Stimulated activated CD4-positive, alpha-beta T cell treated with anti-CD3 and anti-CD28 coated beads, Interleukin-1b, Interleukin-23, amount 100 ng/mL, for 4 hours (primary cell): ENCODE measurements around the gene CLEC18C.
"Not testable (repeated sequence)": the region's sequence is repeated elsewhere in the genome, so short reads cannot be mapped to it uniquely, and the experiment has no call there.

Experiments
- DNase-seq, 2 donors: peaks; one replicate each; pipeline ENCODE4 v3.0.0-alpha.2; 2020; ENCODE audit warnings: low read depth in 2 of 2

CLEC18C gene

DNA sequence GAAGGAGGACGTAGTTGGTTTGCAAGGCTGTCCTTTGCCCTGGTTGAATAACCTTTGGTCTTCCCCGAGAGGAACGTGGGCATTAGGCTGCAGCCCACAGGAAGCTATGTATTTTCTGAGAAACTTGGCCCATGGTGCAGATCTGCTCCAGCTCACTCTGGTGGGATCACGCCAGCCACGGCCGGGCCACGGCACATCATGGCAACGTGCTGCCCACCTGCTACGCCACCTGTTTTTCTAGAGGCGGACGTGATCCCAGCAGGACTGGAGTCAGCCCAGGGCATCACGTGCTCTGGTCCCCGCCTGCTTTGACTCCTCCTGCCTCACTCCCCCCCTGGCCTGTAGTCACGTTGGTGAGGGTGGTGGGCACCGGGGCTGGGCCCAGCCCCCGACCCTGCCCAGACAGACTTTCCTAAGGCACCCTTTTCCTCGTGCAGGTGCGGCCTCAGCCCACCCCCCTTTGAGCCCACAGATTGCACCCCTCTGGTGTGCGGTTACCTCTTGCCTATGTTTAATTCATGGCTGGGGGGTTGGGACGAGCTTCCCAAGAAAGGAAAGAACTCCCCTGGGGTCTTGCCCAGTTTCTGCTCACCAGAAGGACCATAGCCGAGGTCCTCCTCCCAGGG lies at the start of gene CLEC18C:
Gene CLEC18C (plus strand): TSS at position 576 of the 626 bp plus-strand sequence. CDS start 492 bp downstream, outside the sequence.
- DNase-seq, result not testable (repeated sequence)

DNA sequence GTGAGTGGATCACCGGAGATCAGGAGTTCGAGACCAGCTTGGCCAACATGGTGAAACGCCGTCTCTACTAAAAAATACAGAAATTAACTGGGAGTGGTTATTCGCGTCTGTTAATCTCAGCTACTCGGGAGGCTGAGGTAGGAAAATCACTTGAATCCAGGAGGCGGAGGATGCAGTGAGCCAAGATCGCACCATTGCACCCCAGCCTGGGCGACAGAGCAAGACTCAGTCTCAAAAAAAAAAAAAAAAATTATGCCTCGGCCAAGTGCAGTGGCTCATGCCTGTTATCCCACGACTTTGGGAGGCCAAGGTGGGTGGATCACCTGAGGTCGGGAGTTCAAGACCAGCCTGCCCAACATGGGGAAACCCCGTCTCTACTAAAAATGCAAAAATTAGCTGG lies 49.8 kb upstream of the CLEC18C start:
- DNase-seq, result not testable (repeated sequence)

DNA sequence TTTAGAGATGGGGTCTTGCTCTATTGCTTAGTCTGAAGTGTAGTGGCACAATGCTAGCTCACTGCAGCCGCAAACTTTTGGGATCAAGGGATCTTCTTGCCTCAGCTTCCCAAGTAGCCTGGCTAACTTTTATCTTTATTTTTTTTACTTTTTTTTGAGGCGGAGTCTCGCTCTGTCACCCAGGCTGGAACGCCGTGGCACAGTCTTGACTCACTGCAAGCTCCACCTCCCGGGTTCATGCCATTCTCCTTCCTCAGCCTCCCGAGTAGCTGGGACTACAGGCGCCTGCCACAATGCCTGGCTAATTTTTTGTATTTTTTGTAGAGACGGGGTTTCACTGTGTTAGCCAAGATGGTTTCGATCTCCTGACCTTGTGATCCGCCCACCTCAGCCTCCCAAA lies 47.4 kb upstream of the CLEC18C start:
- not testable (repeated sequence) for DNase-seq

DNA sequence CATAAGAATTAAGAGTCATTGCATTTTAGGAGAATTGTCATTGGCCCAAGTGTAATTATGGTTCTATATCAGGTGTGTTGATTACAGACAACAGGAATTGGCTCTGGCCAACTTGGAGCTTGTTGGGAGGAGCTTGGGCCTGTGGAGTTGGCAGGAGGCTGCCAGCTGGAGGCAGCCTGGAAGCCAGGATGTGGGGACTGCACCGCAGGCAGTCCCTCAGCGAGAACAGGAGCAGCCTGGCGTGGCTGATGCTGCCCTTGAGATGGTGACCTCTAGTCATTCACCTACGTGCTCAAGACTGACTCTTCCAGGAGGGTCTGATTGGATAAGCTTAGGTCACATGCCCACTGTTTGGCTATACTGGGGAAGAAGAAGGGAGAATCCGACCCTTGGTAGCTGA lies 45.9 kb upstream of the CLEC18C start:
- not testable (repeated sequence) for DNase-seq

DNA sequence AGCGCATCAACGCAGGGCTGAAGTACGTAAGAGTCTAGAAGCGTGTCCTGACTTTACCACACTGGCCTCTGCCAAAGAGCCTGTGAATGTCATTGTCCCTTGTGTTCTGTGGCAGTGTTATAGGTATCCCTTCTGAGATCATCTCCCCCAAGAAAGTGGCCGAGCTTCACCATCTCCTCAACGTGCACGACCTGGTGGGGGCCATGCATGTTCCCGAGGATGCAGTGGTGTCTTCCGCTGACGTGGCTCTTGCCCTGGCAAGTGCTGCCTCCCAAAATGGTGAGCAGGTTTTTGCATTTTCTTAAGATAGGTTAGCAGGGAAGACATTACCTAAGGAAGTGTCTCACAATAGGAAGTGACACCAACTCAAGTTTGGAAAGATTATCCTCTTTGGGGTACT lies 44.7 kb upstream of the CLEC18C start:
- not testable (repeated sequence) for DNase-seq

DNA sequence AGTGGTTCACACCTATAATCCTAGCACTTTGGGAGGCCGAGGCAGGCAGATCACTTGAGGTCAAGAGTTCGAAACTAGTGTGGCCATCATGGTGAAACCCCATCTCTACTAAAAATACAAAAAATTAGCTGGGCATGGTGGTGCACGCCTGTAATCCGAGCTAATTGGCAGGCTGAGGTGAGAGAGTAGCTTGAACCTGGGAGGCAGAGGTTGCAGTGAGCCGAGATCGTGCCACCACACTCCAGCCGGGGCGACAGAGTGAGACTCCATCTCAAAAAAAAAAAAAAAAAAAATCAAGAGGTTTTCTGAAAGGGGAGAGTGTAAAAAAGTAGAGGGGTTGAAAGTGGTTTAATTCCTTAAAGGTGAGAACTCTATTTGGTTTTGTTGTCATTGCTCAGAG lies 37.8 kb upstream of the CLEC18C start:
- not testable (repeated sequence) for DNase-seq

DNA sequence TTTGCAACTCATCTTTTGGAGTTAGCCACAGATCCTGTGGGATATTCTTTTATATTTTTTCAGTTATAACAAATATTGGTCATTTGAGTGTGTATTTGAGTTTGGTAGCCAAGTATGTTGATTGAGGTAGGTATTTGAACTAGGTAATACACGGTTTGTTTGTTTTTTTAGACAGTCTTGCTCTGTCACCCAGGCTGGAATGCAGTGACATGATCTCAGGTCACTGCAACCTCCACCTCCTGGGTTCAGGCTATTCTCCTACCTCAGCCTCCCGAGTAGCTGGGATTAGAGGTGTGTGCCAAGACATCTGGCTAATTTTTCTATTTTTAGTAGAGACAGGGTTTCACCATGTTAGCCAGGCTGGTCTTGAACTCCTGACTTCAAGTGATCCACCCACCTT lies 37.0 kb upstream of the CLEC18C start:
- DNase-seq, result not testable (repeated sequence)

DNA sequence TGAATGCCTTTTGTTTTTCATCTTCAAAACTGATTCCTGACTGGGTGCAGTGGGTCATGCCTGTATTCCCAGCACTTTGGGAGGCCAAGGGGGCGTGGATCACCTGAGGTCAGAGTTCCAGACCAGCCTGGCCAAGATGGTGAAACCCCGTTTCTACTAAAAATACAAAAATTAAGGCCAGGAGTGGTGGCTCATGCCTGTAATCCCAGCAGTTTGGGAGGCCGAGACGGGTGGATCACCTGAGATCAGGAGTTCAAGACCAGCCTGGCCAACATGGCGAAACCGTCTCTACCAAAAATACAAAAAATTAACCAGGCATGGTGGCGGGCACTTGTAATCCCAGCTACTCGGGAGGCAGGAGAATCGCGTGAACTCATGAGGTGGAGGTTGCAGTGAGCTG lies 30.8 kb upstream of the CLEC18C start:
- not testable (repeated sequence) for DNase-seq

DNA sequence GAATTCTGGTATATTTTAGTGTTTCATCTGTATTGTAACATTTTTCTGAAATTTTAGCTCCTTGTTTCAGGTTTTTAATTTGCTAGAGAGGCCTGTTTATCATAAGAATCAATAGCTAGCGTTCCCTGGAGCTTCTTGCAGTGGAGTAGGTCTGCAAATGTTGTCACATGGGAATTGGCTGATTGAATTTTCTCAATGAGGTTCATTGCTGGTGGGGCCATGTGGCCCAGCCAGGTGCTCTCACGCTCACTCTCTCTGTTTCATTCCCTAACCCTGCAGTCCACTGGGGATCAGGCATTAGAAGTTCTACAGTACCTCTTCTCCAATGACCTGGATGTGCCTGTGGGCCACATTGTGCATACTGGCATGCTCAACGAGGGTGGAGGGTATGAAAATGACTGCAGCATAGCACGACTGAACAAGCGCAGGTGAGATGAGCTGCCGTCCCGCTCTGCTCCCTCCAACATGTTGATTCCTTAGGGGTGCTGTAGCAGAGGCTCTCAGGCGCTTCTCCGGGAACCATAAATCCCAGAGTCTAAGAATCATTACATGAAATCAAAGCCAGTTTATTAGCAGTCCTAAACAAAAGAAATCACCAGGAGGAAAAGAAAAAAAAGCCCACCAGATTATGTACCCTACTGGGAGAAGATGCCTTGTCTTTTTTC lies 30.2 kb upstream of the CLEC18C start:
- not testable (repeated sequence) for DNase-seq

DNA sequence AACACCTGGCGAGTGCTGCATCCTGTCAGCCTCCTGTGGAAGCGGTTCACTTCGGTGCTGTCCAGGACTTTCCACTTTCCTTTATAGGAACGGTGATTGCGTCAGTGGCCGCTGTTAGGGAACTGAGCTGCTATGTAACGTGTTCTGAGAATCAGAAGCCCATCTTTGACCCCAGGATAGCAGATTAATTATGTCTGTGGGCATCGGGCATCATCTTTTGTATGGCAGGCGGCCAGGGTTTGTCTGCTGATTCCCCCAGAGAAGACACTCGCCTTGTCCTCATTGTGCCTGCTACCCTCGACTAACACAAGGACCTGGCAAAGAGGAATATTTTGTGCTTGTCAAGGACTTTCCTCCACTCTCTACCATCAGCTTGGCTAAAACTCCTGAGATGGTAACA lies 25.7 kb upstream of the CLEC18C start:
- DNase-seq, result not testable (repeated sequence)

DNA sequence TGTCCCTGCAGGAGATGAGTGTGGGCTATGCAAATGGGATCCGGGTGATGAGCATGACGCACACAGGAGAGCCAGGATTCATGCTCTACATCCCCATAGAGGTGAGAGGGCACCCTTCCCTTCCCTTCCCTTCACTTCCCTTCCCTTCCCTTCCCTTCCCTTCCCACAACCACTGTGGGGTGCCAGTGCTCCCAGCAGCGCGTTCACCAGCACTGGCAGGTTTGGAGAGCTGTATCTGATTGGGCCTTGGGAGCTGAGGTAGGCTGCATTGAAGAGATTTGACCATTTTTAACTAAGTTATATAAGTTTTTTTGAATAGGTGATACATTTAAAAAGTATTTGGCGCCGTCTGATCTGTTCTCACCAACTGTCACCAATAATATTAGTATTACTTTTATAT lies 25.1 kb upstream of the CLEC18C start:
- DNase-seq, result not testable (repeated sequence)

DNA sequence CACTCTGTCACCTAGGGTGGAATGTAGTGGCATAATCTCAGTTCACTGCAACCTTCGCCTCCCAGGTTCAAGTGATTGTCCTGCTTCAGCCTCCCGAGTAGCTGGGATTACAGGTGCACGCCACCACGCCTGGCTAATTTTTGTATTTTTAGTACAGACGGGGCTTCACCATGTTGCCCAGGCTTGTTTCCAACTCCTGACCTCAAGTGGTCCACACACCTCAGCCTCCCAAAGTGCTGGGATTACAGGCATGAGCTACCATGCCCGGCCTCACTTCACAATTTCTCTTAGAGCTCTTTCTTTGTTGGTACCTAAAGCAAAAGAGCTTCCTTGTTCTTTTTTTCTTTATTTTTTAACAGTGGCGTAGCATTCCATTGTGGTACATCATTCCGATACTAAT lies 24.3 kb upstream of the CLEC18C start:
- not testable (repeated sequence) for DNase-seq

DNA sequence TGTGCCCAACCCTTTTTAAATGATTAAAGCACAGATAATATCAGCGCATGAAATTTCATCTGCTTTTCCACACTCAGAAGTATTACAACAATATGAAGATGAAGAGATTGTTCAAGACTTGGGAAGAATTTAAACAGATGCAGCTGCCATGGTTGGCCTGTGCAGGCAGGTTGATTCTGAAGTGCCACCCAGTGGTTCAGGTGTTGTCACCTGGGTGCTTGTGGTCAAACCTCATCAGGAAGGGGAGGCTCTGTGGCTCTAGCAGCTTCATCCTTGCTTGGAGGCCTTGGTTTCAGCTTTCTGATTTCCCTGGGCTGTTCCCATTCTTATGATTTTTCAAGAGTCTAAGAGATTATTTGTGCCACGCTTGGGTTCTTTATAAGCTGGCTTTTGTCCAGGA lies 22.2 kb upstream of the CLEC18C start:
- DNase-seq, result no peak

DNA sequence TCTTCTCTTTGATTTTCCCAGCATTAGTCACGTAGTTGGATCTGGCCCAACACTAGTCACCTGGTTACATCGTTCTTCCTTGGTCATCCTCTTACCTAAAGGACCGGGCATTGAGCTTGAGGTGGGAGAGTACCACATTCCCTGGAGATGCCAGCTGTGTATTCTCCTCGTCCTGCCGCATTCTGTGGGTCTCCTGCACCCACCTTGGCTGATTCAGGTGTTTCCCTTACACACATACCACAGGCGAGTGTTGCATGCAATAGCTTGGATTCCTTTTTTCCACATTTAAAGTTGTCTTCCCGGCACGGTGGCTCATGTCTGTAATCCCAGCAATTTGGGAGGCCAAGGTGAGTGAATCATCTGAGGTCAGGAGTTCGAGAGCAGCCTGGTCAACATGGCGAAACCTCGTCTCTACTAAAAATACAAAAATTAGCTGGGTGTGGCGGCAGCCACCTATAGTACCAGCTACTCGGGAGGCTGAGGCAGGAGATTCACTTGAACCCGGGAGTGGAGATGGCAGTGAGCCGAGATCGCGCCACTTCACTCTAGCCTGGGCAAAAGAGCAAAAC lies 21.6 kb upstream of the CLEC18C start:
- DNase-seq, result no peak

DNA sequence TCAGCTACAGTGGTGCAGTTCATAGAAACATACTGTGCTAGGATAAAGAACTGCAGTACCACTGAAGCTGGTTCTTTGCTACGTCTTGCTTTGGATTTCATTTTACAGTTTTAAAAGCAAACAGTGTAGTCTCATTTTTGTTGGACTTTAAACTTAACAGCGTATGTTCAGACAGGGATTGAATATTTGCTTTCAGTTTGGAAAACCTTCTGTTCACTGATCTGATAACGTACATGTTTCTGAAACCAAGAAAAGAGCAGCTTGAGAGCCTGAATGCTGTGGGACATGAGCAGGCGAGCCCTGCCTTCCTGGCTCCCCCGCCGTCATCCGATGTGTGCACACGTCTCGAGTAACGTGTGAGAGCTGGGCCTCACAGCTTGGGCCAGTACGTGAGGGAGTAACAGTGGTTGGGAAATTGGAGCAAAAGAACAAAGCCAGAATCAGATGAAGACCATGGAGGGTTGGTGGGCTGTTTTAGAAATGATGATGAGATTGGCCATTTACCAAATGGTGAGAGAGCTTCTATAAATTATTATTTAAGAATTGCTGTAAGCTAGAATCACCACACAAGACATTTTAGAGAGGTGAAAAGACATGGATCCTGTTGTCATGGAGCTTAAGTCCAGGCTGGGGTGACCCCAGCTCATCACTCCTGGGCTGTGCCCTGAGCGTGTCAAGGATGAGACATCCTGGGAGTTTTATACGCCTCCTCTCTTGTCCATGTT lies 20.8 kb upstream of the CLEC18C start:
- DNase-seq, result no peak

DNA sequence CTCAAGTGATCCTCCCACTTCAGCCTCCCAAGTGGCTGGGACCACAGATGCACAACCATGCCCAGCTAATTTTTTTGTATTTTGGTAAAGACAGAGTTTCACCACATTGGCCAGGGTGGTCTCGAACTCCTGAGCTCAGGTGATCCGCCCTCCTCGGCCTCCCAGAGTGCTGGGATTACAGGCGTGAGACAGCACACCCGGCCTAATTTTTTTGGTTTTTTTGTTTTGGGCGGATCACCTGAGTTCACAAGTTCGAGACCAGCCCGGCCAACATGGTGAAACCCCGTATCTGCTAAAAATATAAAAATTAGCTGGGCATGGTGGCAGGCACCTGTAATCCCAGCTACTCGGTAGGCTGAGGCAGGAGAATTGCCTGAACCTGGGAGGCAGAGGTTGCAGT lies 18.9 kb upstream of the CLEC18C start:
- not testable (repeated sequence) for DNase-seq

DNA sequence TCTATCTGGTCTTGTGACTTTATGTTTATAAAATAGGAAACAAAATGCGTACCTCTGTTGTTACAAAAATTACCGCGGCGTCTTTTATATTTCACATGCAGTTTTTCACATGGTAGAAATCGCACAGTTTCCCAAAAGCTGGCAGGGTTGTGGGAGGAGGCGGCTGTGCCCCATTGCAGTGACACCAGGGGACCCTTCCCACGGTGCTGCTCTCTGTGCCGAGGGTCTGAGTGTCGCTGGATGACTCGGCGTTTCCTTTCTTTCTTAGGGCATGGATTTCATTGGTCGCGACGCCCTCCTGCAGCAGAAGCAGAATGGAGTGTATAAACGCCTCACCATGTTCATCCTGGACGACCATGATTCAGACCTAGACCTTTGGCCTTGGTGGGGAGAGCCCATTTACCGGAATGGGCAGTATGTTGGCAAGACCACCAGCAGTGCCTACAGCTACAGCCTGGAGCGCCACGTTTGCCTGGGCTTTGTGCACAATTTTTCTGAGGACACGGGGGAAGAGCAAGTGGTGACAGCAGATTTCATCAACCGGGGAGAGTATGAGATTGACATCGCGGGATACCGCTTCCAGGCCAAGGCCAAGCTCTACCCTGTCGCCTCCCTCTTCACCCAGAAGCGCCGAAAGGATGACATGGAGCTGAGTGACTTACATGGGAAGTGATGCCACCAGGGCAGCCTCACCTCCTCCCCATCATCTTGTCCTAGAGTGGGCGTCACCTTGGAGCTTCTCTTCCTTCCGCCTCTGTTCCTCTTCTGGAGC lies 17.2 kb upstream of the CLEC18C start:
- DNase-seq, result no peak

DNA sequence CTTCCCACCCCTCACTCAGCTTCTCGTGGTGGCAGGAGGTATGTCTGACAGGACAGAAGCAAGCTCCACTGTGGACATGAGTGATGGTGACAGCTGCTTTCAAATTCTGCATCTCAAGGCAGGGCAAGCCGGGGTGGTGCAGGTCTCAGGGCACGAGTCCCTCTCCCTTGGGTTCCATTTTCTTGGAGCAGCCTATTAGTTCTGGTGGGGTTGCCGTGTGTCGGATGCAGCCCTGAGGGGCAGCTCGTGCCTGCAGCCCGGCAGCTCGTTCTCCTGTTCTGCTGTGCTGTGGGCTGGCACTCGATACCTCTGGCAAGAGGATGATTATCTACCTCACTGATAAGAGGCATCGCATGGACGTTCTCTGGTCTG lies 16.5 kb upstream of the CLEC18C start:
- no peak for DNase-seq

DNA sequence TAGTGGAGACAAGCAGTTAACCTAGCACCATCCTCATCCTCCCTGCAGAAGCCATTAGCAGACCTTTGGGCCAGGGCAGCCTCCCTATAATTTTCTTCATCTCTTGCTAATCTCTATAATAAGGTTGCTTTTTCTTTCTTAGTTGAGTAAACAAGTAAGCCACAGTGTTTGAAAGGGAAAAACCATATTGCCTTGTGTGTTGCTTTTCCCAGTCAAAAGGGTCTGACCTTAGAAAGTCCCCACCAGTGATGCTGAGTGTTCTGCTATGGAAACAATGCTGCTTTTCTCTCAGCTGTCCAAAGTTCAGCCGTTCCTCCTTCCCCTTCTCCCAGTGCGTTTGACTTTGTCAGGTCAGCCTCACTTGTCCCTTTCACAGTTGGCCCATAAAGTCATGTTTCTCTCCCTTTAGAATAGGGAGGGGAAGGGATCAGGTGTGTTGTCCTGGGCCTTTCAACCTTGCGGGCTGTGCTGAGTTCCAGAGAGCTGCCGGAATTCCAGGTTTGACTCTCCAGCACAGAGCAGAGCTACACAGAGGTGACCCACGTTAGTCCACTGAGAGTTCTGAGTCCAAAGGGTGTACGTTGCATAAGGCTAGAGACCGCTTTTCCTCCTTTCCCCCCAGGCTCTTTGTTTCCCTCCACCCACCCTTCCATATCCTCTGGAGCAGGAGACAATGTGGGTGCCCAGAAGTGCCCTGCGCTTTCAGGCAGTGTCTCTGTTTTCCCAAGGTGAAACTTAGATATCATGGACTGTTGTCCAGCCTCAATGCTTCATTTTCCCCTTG lies 15.9 kb upstream of the CLEC18C start:
- DNase-seq, result no peak

DNA sequence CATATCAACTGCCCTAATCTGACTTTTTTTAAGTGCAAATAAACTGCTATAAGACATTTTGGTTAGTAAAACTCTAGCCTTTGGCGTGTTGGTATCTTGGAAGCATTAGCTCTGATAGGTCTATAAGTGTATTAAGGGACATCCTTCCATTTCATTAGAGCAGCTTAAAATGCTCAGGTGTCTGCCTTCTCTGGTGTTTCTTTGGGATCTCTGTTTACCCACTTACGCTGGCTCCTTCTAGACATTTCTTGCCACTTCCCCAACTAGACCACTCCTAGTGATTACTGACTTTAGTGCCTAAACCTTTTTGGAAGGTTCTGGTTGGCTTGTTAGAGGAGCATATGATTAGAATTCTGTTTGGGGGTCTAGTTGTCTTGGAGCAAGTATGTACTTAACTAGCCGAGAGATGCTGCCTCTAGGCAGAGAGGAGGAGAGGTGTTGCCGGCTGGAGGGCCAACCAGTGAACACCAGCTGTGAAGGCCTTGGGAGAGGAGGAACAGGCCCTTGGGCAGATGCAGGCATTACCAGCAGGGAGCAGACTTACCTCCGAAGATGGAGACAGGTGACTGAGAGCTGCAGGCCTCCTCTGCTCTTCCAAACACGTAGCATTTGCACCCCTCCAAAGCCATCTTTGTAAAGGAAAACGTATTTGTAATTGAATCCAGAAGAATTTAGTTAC lies 15.2 kb upstream of the CLEC18C start:
- DNase-seq, result no peak
